Ishikawa (cell line): Measurements from ENCODE around the gene DMD.

ENCODE experiments used
- CEBPB ChIP-seq: IDR thresholded peaks from 2 replicates; pipeline ENCODE4 v1.6.1; 2012
- CREB1 ChIP-seq: IDR thresholded peaks from 2 replicates; pipeline ENCODE4 v1.6.1; 2012; ENCODE audit warnings: low read depth
- EGR1 ChIP-seq: IDR thresholded peaks from 2 replicates; pipeline ENCODE4 v1.6.1; 2012
- EP300 ChIP-seq: IDR thresholded peaks from 2 replicates; pipeline ENCODE4 v1.6.1; 2012; ENCODE audit warnings: borderline replicate concordance
- FOXM1 ChIP-seq: IDR thresholded peaks from 2 replicates; pipeline ENCODE4 v1.6.1; 2012; ENCODE audit warnings: low read depth, borderline replicate concordance
- MAX ChIP-seq: IDR thresholded peaks from 2 replicates; pipeline ENCODE4 v1.6.1; 2012
- NFIC ChIP-seq: IDR thresholded peaks from 2 replicates; pipeline ENCODE4 v1.6.1; 2012
- RAD21 ChIP-seq: IDR thresholded peaks from 2 replicates; pipeline ENCODE4 v1.6.1; 2012; ENCODE audit warnings: low read depth
- TAF1 ChIP-seq: IDR thresholded peaks from 2 replicates; pipeline ENCODE4 v1.6.1; 2012; ENCODE audit warnings: low read depth, mild to moderate bottlenecking
- TCF12 ChIP-seq: IDR thresholded peaks from 2 replicates; pipeline ENCODE4 v1.6.1; 2012; ENCODE audit warnings: low read depth
- TEAD4 ChIP-seq: IDR thresholded peaks from 2 replicates; pipeline ENCODE4 v1.6.1; 2012
- USF1 ChIP-seq: IDR thresholded peaks from 2 replicates; pipeline ENCODE4 v1.6.1; 2012
- YY1 ChIP-seq: IDR thresholded peaks from 2 replicates; pipeline ENCODE4 v1.6.1; 2012; ENCODE audit warnings: low read depth
- ZBTB7A ChIP-seq: IDR thresholded peaks from 2 replicates; pipeline ENCODE4 v1.6.1; 2012; ENCODE audit warnings: low read depth
- TF ChIP-seq, protein P1 (sequence below): IDR thresholded peaks from 2 replicates; pipeline ENCODE4 v1.6.1; 2012; ENCODE audit warnings: low read depth, mild to moderate bottlenecking

DMD gene

GRCh38 chrX:31421441-31421840 lies 1789.9 kb downstream of the DMD start:
- TF ChIP-seq EGR1, result no peak
- TF ChIP-seq FOXM1, result no peak
- no peak for TF ChIP-seq TAF1
- no peak for TF ChIP-seq ZBTB7A
- no peak for TF ChIP-seq RAD21
- no peak for TF ChIP-seq CREB1
- no peak for TF ChIP-seq TCF12
- no peak for TF ChIP-seq USF1
- no peak for TF ChIP-seq NFIC
- TF ChIP-seq MAX, result no peak
- TF ChIP-seq, protein P1, sequence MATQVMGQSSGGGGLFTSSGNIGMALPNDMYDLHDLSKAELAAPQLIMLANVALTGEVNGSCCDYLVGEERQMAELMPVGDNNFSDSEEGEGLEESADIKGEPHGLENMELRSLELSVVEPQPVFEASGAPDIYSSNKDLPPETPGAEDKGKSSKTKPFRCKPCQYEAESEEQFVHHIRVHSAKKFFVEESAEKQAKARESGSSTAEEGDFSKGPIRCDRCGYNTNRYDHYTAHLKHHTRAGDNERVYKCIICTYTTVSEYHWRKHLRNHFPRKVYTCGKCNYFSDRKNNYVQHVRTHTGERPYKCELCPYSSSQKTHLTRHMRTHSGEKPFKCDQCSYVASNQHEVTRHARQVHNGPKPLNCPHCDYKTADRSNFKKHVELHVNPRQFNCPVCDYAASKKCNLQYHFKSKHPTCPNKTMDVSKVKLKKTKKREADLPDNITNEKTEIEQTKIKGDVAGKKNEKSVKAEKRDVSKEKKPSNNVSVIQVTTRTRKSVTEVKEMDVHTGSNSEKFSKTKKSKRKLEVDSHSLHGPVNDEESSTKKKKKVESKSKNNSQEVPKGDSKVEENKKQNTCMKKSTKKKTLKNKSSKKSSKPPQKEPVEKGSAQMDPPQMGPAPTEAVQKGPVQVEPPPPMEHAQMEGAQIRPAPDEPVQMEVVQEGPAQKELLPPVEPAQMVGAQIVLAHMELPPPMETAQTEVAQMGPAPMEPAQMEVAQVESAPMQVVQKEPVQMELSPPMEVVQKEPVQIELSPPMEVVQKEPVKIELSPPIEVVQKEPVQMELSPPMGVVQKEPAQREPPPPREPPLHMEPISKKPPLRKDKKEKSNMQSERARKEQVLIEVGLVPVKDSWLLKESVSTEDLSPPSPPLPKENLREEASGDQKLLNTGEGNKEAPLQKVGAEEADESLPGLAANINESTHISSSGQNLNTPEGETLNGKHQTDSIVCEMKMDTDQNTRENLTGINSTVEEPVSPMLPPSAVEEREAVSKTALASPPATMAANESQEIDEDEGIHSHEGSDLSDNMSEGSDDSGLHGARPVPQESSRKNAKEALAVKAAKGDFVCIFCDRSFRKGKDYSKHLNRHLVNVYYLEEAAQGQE, result no peak
- no peak for TF ChIP-seq EP300
- no peak for TF ChIP-seq CEBPB
- no peak for TF ChIP-seq TEAD4
- TF ChIP-seq YY1, result no peak

- TF ChIP-seq ZBTB7A, result no peak
- TF ChIP-seq CEBPB, result 0 out of 2 replicates have a peak, but pooled peaks have one; percentile 4
- no peak for TF ChIP-seq CREB1
- no peak for TF ChIP-seq TEAD4
- no peak for TF ChIP-seq TCF12
- TF ChIP-seq RAD21, result no peak
- TF ChIP-seq YY1, result no peak
- no peak for TF ChIP-seq EP300
- TF ChIP-seq NFIC, result no peak
Observed at GRCh38 chrX:31420711-31421151, 1790.6 kb downstream of the DMD start.

DNA sequence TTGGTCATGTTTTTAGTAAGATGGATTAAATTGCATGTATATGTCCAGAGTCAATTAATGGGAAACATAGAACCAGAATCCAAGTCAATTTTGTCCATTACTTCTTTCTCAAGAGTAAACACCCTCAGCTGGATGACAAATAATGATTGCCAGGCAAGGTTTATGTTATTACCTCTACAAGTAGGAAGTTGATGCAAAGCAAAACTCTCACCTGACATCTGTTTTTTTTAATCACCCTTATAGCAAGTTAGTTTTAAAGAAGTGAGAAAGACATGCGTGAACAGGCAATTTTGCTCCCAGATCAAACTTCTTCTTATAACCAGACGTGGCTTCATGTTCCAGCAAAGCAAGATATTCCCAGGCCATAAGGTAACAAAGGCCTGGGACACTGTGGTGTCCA lies 1791.0 kb downstream of the DMD start:
- TF ChIP-seq ZBTB7A (no peak), NFIC (no peak), CREB1 (no peak), TCF12 (no peak), CEBPB (no peak), EP300 (no peak), EGR1 (no peak), MAX (no peak)
- TF ChIP-seq, protein P1, result no peak

DNA sequence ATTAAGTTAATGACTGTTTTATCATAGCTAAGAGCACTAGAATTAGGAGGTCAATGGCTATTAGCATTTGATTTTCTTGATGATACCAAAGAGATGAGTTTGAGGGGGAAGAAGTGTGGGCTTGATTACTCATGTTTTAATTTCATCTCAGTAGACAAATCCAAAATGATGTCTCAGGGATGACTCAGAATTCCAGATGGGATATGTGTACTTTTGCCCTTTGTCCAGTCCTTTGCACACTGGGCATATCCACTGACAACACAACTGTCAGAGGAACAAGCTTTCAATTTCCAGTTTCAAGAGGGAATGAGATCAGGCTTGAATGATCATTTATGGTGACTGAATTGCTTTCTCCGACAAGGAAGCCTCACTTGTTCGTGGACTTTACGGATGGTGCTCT lies 1814.2 kb downstream of the DMD start:
- no peak for TF ChIP-seq MAX
- no peak for TF ChIP-seq EGR1
- TF ChIP-seq NFIC, result no peak
- no peak for TF ChIP-seq YY1
- TF ChIP-seq, protein P1, result no peak
- TF ChIP-seq RAD21, result no peak
- TF ChIP-seq CREB1, result no peak
- no peak for TF ChIP-seq TAF1
- no peak for TF ChIP-seq TEAD4
- no peak for TF ChIP-seq CEBPB
- no peak for TF ChIP-seq ZBTB7A
- TF ChIP-seq FOXM1, result no peak
- no peak for TF ChIP-seq TCF12
- no peak for TF ChIP-seq EP300
- TF ChIP-seq USF1, result no peak

- TF ChIP-seq, protein P1, result no peak
- TF ChIP-seq TAF1 (no peak), EP300 (no peak), ZBTB7A (no peak), NFIC (no peak), TCF12 (no peak), RAD21 (no peak), USF1 (no peak), TEAD4 (no peak), CREB1 (no peak), EGR1 (no peak), FOXM1 (no peak)
Observed at GRCh38 chrX:31392513-31392912, 1818.8 kb downstream of the DMD start.
